HEK293 (cell line): ENCODE results near the gene MVB12B.

Experiments
- CTCF ChIA-PET: fragments of 350-600 bp; formaldehyde crosslinking; extraction: SDS; loops from one replicate; lab custom pipeline; 2021; ENCODE audit warnings: antibody characterized with exemption; lab: Yijun Ruan, JAX
- POLR2A ChIA-PET: fragments of 300-600 bp; formaldehyde crosslinking; extraction: SDS; loops from one replicate; lab custom pipeline; 2020; ENCODE audit warnings: antibody characterized with exemption, inconsistent platforms; lab: Yijun Ruan, JAX
- H3K27ac ChIP-seq: fragments of 200-500 bp; sonication (Bioruptor generic); 2 replicates; pipeline ENCODE4 v1.5.1; 2014; ENCODE audit warnings: low read depth, low read length, control low read depth, inconsistent platforms; ENCODE audit errors: extremely low read depth
- H3K36me3 ChIP-seq, 2 experiments: fragments of 200-500 bp in 1 of 2; sonication (Bioruptor generic) in 1 of 2; 1 replicate in 1 of 2; 2 replicates in 1 of 2; pipeline ENCODE4 v1.5.1; 2014 to 2017; ENCODE audit warnings: inconsistent platforms in 2 of 2, low read length in 2 of 2; ENCODE audit not compliant: control insufficient read depth in 2 of 2, insufficient read depth in 1 of 2
- H3K4me1 ChIP-seq: fragments of 200-500 bp; sonication (Bioruptor generic); 2 replicates; pipeline ENCODE4 v1.5.1; 2014; ENCODE audit warnings: mild to moderate bottlenecking, low read length, inconsistent platforms; ENCODE audit not compliant: control insufficient read depth, insufficient read depth
- H3K4me3 ChIP-seq: 2 replicates; pipeline ENCODE4 v1.5.1; 2011; ENCODE audit warnings: low read depth, mild to moderate bottlenecking, control low read depth, low read length, moderate library complexity
- H3K9me3 ChIP-seq: fragments of 200-500 bp; sonication (Bioruptor generic); 2 replicates; pipeline ENCODE4 v1.5.1; 2014; ENCODE audit warnings: low read depth, low read length, inconsistent platforms; ENCODE audit not compliant: control insufficient read depth, insufficient read depth
- BCL11B ChIP-seq: fragments of 450-650 bp; formaldehyde crosslinking; IDR thresholded peaks from 2 replicates; pipeline ENCODE4 v1.5.1; 2016; ENCODE audit warnings: low read depth, missing biosample characterization, missing genetic modification characterization
- ZBTB20 ChIP-seq: fragments of 450-650 bp; formaldehyde crosslinking; IDR thresholded peaks from 2 replicates; pipeline ENCODE4 v1.5.1; 2016; ENCODE audit warnings: missing biosample characterization, missing genetic modification characterization
- ZBTB48 ChIP-seq: fragments of 450-650 bp; formaldehyde crosslinking; IDR thresholded peaks from 2 replicates; pipeline ENCODE4 v1.5.1; 2016; ENCODE audit warnings: missing biosample characterization, missing genetic modification characterization
- ZEB2 ChIP-seq: fragments of 450-650 bp; formaldehyde crosslinking; IDR thresholded peaks from 2 replicates; pipeline ENCODE4 v1.5.1; 2016; ENCODE audit warnings: missing biosample characterization, missing genetic modification characterization
- ZFP3 ChIP-seq: fragments of 450-650 bp; formaldehyde crosslinking; IDR thresholded peaks from 2 replicates; pipeline ENCODE4 v1.5.1; 2016; ENCODE audit warnings: low read depth, missing biosample characterization, missing genetic modification characterization
- ZNF19 ChIP-seq: fragments of 450-650 bp; formaldehyde crosslinking; IDR thresholded peaks from 2 replicates; pipeline ENCODE4; 2016; ENCODE audit warnings: missing biosample characterization, missing genetic modification characterization, low read depth
- ZNF280C ChIP-seq: fragments of 450-650 bp; formaldehyde crosslinking; IDR thresholded peaks from 2 replicates; pipeline ENCODE4 v1.5.1; 2016; ENCODE audit warnings: missing biosample characterization, missing genetic modification characterization
- ZNF302 ChIP-seq: fragments of 450-650 bp; formaldehyde crosslinking; IDR thresholded peaks from 2 replicates; pipeline ENCODE4 v1.5.1; 2016; ENCODE audit warnings: missing biosample characterization, missing genetic modification characterization, low read depth
- ZNF350 ChIP-seq: fragments of 450-650 bp; formaldehyde crosslinking; IDR thresholded peaks from 2 replicates; pipeline ENCODE4 v1.5.0; 2017; ENCODE audit warnings: missing biosample characterization, mild to moderate bottlenecking, missing genetic modification characterization
- ZNF394 ChIP-seq: fragments of 450-650 bp; formaldehyde crosslinking; IDR thresholded peaks from 2 replicates; pipeline ENCODE4 v1.5.1; 2016; ENCODE audit warnings: missing biosample characterization, missing genetic modification characterization, mild to moderate bottlenecking, moderate library complexity, borderline replicate concordance
- ZNF398 ChIP-seq: fragments of 450-650 bp; formaldehyde crosslinking; IDR thresholded peaks from 2 replicates; pipeline ENCODE4 v1.5.1; 2017; ENCODE audit warnings: missing biosample characterization, missing genetic modification characterization
- ZNF449 ChIP-seq: fragments of 450-650 bp; formaldehyde crosslinking; IDR thresholded peaks from 2 replicates; pipeline ENCODE4 v1.5.1; 2017; ENCODE audit warnings: missing biosample characterization, mild to moderate bottlenecking, missing genetic modification characterization, moderate library complexity
- ZNF501 ChIP-seq: fragments of 450-650 bp; formaldehyde crosslinking; IDR thresholded peaks from 2 replicates; pipeline ENCODE4 v1.5.1; 2016; ENCODE audit warnings: missing biosample characterization, missing genetic modification characterization
- ZNF548 ChIP-seq: fragments of 450-650 bp; formaldehyde crosslinking; IDR thresholded peaks from 2 replicates; pipeline ENCODE4 v1.5.1; 2016; ENCODE audit warnings: missing biosample characterization, missing genetic modification characterization
- ZNF560 ChIP-seq: fragments of 450-650 bp; formaldehyde crosslinking; IDR thresholded peaks from 2 replicates; pipeline ENCODE4 v1.5.1; 2017; ENCODE audit warnings: missing biosample characterization, missing genetic modification characterization, borderline replicate concordance
- ZNF621 ChIP-seq: fragments of 450-650 bp; formaldehyde crosslinking; IDR thresholded peaks from 2 replicates; pipeline ENCODE4 v1.5.1; 2017; ENCODE audit warnings: missing biosample characterization, missing genetic modification characterization
- ZNF623 ChIP-seq: fragments of 450-650 bp; formaldehyde crosslinking; IDR thresholded peaks from 2 replicates; pipeline ENCODE4 v1.5.1; 2016; ENCODE audit warnings: missing biosample characterization, missing genetic modification characterization
- ZNF777 ChIP-seq: fragments of 450-650 bp; formaldehyde crosslinking; IDR thresholded peaks from 2 replicates; pipeline ENCODE4 v1.5.1; 2017; ENCODE audit warnings: missing biosample characterization, missing genetic modification characterization, borderline replicate concordance
- ZNF785 ChIP-seq: fragments of 450-650 bp; formaldehyde crosslinking; IDR thresholded peaks from 2 replicates; pipeline ENCODE4 v1.5.1; 2016; ENCODE audit warnings: missing biosample characterization, missing genetic modification characterization
- ZNF837 ChIP-seq: fragments of 450-650 bp; formaldehyde crosslinking; IDR thresholded peaks from 2 replicates; pipeline ENCODE4 v1.5.1; 2016; ENCODE audit warnings: missing biosample characterization, missing genetic modification characterization

The MVB12B gene

GRCh38 chr9:126316085-126316655 is 10.5 kb upstream of the MVB12B start (continued):
- TF ChIP-seq ZNF501 (tag by site-specific recombination), result no peak
- no peak for TF ChIP-seq ZNF350 (tag by site-specific recombination)
- TF ChIP-seq ZNF785 (tag by site-specific recombination), result no peak
- TF ChIP-seq ZBTB20 (tag by site-specific recombination), result no peak

- no peak for TF ChIP-seq ZNF398
- no peaks in the 10 kb centered on the region for H3K36me3 ChIP-seq
- H3K4me1 ChIP-seq, result no peaks in the 10 kb centered on the region
- H3K4me3 ChIP-seq, result no peak overlapping the region
- ChIA-PET POLR2A (no interaction called here), CTCF (interaction anchor here (0.7 to 4.7 kb wide), 9 partner anchors 11 to 173 kb away, joined by 3 to 36 read pairs (median 7); no protein-coding TSS in a partner anchor)
- no peaks in the 10 kb centered on the region for H3K9me3 ChIP-seq
- H3K27ac ChIP-seq, result no peak overlapping the region
These were observed 9.1 kb upstream of the MVB12B start for GRCh38 chr9:126317513-126317912.

GRCh38 chr9:126318858-126319257 is 7.8 kb upstream of the MVB12B start:
- no peak overlapping the region for H3K4me3 ChIP-seq
- H3K36me3 ChIP-seq, result no peaks in the 10 kb centered on the region
- H3K4me1 ChIP-seq, result no peaks in the 10 kb centered on the region
- CTCF ChIA-PET, result interaction anchor here (1.1 to 4.7 kb wide), 5 partner anchors 10 to 172 kb away, joined by 3 to 36 read pairs (median 11); no protein-coding TSS in a partner anchor
- H3K27ac ChIP-seq, result no peak overlapping the region
- H3K9me3 ChIP-seq, result no peaks in the 10 kb centered on the region
- POLR2A ChIA-PET, result no interaction called here
- TF ChIP-seq ZNF302 (tag by site-specific recombination) (no peak), ZNF623 (tag by site-specific recombination) (no peak)

- Histone ChIP-seq H3K4me1 (no peaks in the 10 kb centered on the region), H3K9me3 (no peaks in the 10 kb centered on the region; the same call in 1 of the 2 replicates), H3K27ac (no peak overlapping the region), H3K36me3 (no peaks in the 10 kb centered on the region), H3K4me3 (no peak overlapping the region)
- ChIA-PET CTCF (interaction anchor here (0.8 to 1.6 kb wide), 2 partner anchors 24 to 79 kb away, joined by 3 read pairs; no protein-coding TSS in a partner anchor), POLR2A (no interaction called here)
- TF ChIP-seq ZNF19 (tag by site-specific recombination) (no peak), ZNF777 (no peak), ZNF280C (tag by site-specific recombination) (no peak)
These were observed 7.0 kb upstream of the MVB12B start for GRCh38 chr9:126319671-126320070.

GRCh38 chr9:126320158-126320922 is 6.3 kb upstream of the MVB12B start:
- Histone ChIP-seq H3K9me3 (no peaks in the 10 kb centered on the region; the same call in 1 of the 2 replicates), H3K27ac (no peak overlapping the region), H3K4me1 (no peaks in the 10 kb centered on the region), H3K4me3 (no peak overlapping the region), H3K36me3 (no peaks in the 10 kb centered on the region)
- ChIA-PET POLR2A (no interaction called here), CTCF (interaction anchor here (0.6 to 1.6 kb wide), 4 partner anchors 18 to 395 kb away, joined by 3 to 8 read pairs (median 3); no protein-coding TSS in a partner anchor)
- TF ChIP-seq ZEB2 (no peak), ZBTB48 (tag by site-specific recombination) (no peak), ZNF548 (tag by site-specific recombination) (no peak), ZNF837 (tag by site-specific recombination) (no peak), ZNF621 (tag by site-specific recombination) (no peak), ZNF394 (no peak), BCL11B (no peak), ZNF560 (tag by site-specific recombination) (no peak), ZNF449 (no peak), ZFP3 (tag by site-specific recombination) (no peak)
